Naive thymus-derived CD4-positive, alpha-beta T cell (primary cell): ENCODE results near the gene POU3F1. TPM values are rescaled to one million over a fixed set of nuclear protein-coding genes. Genes with fewer than 3 reads are reported as not detected.
A peak's percentile ranks its signal among the peaks of the same experiment; 100 is the strongest.

ENCODE experiments used
- ATAC-seq: fragments of 150-1000 bp; cut with Tn5 transposase; 2 replicates; pipeline ENCODE4 v1.10.0; 2021; ENCODE audit warnings: mild to moderate bottlenecking, moderate library complexity
- CTCF ChIA-PET: fragments of 350-600 bp; sonication (Branson Sonifier 250); formaldehyde crosslinking; loops from one replicate; lab custom pipeline; 2021; ENCODE audit warnings: antibody characterized with exemption; lab: Charles Lee
- POLR2A ChIA-PET: fragments of 350-600 bp; sonication (Branson Sonifier 250); formaldehyde crosslinking; loops from one replicate; lab custom pipeline; 2021; ENCODE audit warnings: antibody characterized with exemption, inconsistent platforms; lab: Charles Lee
- DNase-seq, 9 donors: peaks; one replicate each; pipeline versions ENCODE4 v3.0.0 to v3.0.0-alpha.2; 2020 to 2022; ENCODE audit warnings: mixed read lengths in 1 of 9
- H3K27ac ChIP-seq: one replicate; pipeline ENCODE4 v1.7.0; 2013; ENCODE audit warnings: mild to moderate bottlenecking, low read depth, low read length, moderate library complexity
- H3K27me3 ChIP-seq, 2 donors: one replicate each; pipeline ENCODE4 v1.7.0; 2013; ENCODE audit warnings: low read length in 2 of 2, mild to moderate bottlenecking in 2 of 2, moderate library complexity in 2 of 2; ENCODE audit not compliant: control insufficient read depth in 2 of 2, insufficient read depth in 2 of 2
- H3K36me3 ChIP-seq, 3 experiments: 1 replicate in 2 of 3; 2 replicates in 1 of 3; pipeline ENCODE4 v1.7.0; 2013; ENCODE audit warnings: low read length in 3 of 3, mild to moderate bottlenecking in 3 of 3, moderate library complexity in 1 of 3; ENCODE audit not compliant: insufficient read depth in 3 of 3, control insufficient read depth in 2 of 3
- H3K4me1 ChIP-seq, 2 donors: one replicate each; pipeline ENCODE4 v1.7.0; 2013; ENCODE audit warnings: low read length in 2 of 2, mild to moderate bottlenecking in 2 of 2, moderate library complexity in 1 of 2; ENCODE audit not compliant: control insufficient read depth in 2 of 2, insufficient read depth in 2 of 2
- H3K4me3 ChIP-seq: 2 replicates; pipeline ENCODE4 v1.7.0; 2013; ENCODE audit warnings: mild to moderate bottlenecking, low read length
- H3K9me3 ChIP-seq, 3 experiments: 1 replicate in 2 of 3; 2 replicates in 1 of 3; pipeline ENCODE4 v1.7.0; 2013; ENCODE audit warnings: low read length in 3 of 3; ENCODE audit not compliant: control insufficient read depth in 2 of 3
- H3K27ac Mint-ChIP-seq, 9 donors: one replicate each; pipeline ENCODE4 v1.8.0; 2020 to 2022; ENCODE audit warnings: mixed read lengths in 9 of 9, mild to moderate bottlenecking in 8 of 9, moderate library complexity in 5 of 9, inconsistent platforms in 2 of 9
- H3K27me3 Mint-ChIP-seq, 5 donors: one replicate each; pipeline ENCODE4 v1.8.0; 2021 to 2022; ENCODE audit warnings: mixed read lengths in 5 of 5, mild to moderate bottlenecking in 1 of 5
- H3K36me3 Mint-ChIP-seq, 5 donors: one replicate each; pipeline ENCODE4 v1.8.0; 2020 to 2022; ENCODE audit warnings: mixed read lengths in 5 of 5, mild to moderate bottlenecking in 3 of 5, inconsistent platforms in 1 of 5
- H3K4me1 Mint-ChIP-seq, 7 donors: one replicate each; pipeline ENCODE4 v1.8.0; 2020 to 2022; ENCODE audit warnings: mixed read lengths in 7 of 7, mild to moderate bottlenecking in 3 of 7, inconsistent platforms in 1 of 7
- H3K4me3 Mint-ChIP-seq, 10 donors: one replicate each; pipeline ENCODE4 v1.8.0; 2020 to 2022; ENCODE audit warnings: mild to moderate bottlenecking in 10 of 10, mixed read lengths in 10 of 10, moderate library complexity in 6 of 10, inconsistent platforms in 2 of 10
- H3K9me3 Mint-ChIP-seq, 11 donors: one replicate each; pipeline ENCODE4 v1.8.0; 2020 to 2022; ENCODE audit warnings: mixed read lengths in 11 of 11, mild to moderate bottlenecking in 4 of 11, inconsistent platforms in 1 of 11, moderate library complexity in 1 of 11
- intact Hi-C, 2 donors: fragments of 100-400 bp; cut with micrococcal nuclease; formaldehyde crosslinking; loops; one replicate each; pipeline ENCODE4 v1.15.1; 2023
- polyA plus RNA-seq, 2 donors: library from polyadenylated mRNA; unstranded; fragments of 300-500 nt; fragmentation: Illumina TruSeq; gene quantifications; one replicate each; pipeline ENCODE4 v1.2.3, GENCODE V29; 2021
- total RNA-seq, 6 experiments: library from RNA in 5 of 6; stranded (reverse) in 5 of 6; gene quantifications; 1 replicate in 5 of 6; 2 replicates in 1 of 6; pipeline ENCODE4 v1.2.3 and lab custom pipeline; 2021 to 2026

POU3F1 gene
- total and polyA plus RNA-seq, 7 experiments from 2014 or later: 0.17 to 0.19 TPM; not detected in 5

DNA sequence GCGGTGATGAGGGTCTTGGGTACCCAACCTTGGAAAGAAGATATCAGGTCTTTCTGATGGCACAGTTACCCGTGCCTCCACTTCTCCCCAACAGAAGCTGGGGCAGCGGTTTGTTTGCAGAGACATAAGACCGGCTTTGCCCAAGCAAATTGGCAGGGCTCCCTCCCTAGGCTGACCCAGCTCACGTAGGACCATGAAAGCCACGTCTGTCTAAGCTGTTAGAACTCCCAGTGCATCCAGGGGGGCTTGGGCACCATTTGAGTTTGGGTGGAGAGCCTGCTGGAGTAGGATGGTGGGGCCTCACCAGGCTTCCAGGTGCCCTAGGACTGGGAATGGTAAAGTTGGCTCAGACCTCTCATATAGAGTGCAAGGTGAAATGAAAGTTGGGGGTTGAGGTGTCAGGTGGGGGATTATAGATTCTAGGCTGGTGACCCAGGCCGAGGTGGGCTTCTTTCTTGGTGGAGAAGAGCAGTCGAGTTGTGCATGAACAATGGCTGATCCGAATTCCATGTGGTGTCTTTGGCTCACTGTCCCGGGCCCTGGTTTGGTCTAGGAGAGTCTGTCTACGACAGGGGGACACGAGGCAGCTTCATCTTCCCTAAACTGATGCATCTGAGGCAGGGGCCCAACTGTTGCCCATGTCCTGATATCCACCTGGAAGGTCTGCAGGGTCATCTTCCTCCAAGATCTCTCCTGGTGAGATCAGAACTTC, 3.4 kb downstream of the POU3F1 start:
- CTCF ChIA-PET: no interaction called here
- Histone ChIP-seq H3K9me3 (no peaks in the 10 kb centered on the region), H3K27ac (no peak overlapping the region), H3K4me3 (no peak overlapping the region), H3K4me1 (peaks cover 9 to 15% of the 10 kb centered on the region in 2 donors), H3K27me3 (peaks cover 9 to 15% of the 10 kb centered on the region in 2 donors), H3K36me3 (no peaks in the 10 kb centered on the region)
- Mint-ChIP-seq H3K4me1 (peaks cover 3 to 16% (median 11%) of the 10 kb centered on the region in 7 donors), H3K27me3 (peaks cover 52 to 58% (median 55%) of the 10 kb centered on the region in 5 donors), H3K36me3 (peaks cover 0 to 4% (median 0%) of the 10 kb centered on the region in 5 donors), H3K27ac (no peak overlapping the region), H3K4me3 (peak overlapping the region in 7 of 10 donors; percentile 10 to 74 (median 30)), H3K9me3 (peaks cover 0 to 2% (median 0%) of the 10 kb centered on the region in 11 donors)
- POLR2A ChIA-PET: no interaction called here
- no peak for ATAC-seq
- DNase-seq: no peak
- intact Hi-C loops: no loop called here

GRCh38 chr1:38041936-38042834, 4.4 kb downstream of the POU3F1 start:
- POLR2A ChIA-PET: no interaction called here
- H3K4me3 Mint-ChIP-seq: no peak overlapping the region
- no peak for ATAC-seq

GRCh38 chr1:38039331-38040088, 7.1 kb downstream of the POU3F1 start:
- H3K4me1 ChIP-seq: peaks cover 5 to 6% of the 10 kb centered on the region in 2 donors
- H3K4me1 Mint-ChIP-seq: peaks cover 0 to 12% (median 7%) of the 10 kb centered on the region in 7 donors
- no peaks in the 10 kb centered on the region for H3K36me3 ChIP-seq
- intact Hi-C loops: no loop called here
- peaks cover 41 to 60% (median 53%) of the 10 kb centered on the region in 5 donors for H3K27me3 Mint-ChIP-seq
- H3K9me3 ChIP-seq: no peaks in the 10 kb centered on the region
- DNase-seq: no peak
- no peak overlapping the region for H3K27ac Mint-ChIP-seq
- H3K4me3 Mint-ChIP-seq: no peak overlapping the region
- H3K4me3 ChIP-seq: no peak overlapping the region
- ChIA-PET CTCF (no interaction called here), POLR2A (interaction anchor here (0.6 kb wide), 1 partner anchor 10 kb away, joined by 3 read pairs; no protein-coding TSS in a partner anchor)
- peaks cover 9 to 15% of the 10 kb centered on the region in 2 donors for H3K27me3 ChIP-seq
- no peak overlapping the region for H3K27ac ChIP-seq
- peaks cover 0 to 4% (median 0%) of the 10 kb centered on the region in 5 donors for H3K36me3 Mint-ChIP-seq
- H3K9me3 Mint-ChIP-seq: peaks cover 0 to 3% (median 0%) of the 10 kb centered on the region in 11 donors
- no peak for ATAC-seq

More at GRCh38 chr1:38041936-38042834, 4.4 kb downstream of the POU3F1 start:
- Mint-ChIP-seq H3K27ac (no peak overlapping the region), H3K4me1 (peaks cover 0 to 16% (median 10%) of the 10 kb centered on the region in 7 donors), H3K27me3 (peaks cover 48 to 57% (median 55%) of the 10 kb centered on the region in 5 donors), H3K9me3 (peaks cover 0 to 3% (median 0%) of the 10 kb centered on the region in 11 donors), H3K36me3 (peaks cover 0 to 4% (median 0%) of the 10 kb centered on the region in 5 donors)
- Histone ChIP-seq H3K27ac (no peak overlapping the region), H3K4me1 (peaks cover 9 to 15% of the 10 kb centered on the region in 2 donors), H3K36me3 (no peaks in the 10 kb centered on the region), H3K9me3 (no peaks in the 10 kb centered on the region), H3K27me3 (peaks cover 9 to 15% of the 10 kb centered on the region in 2 donors), H3K4me3 (no peak overlapping the region)
- no peak for DNase-seq
- CTCF ChIA-PET: interaction anchor here (0.6 kb wide), 1 partner anchor 30 kb away, joined by 3 read pairs; the partner anchor contains the start of gene UTP11
- intact Hi-C loops: no loop called here

GRCh38 chr1:38038861-38039260, 7.7 kb downstream of the POU3F1 start:
- peaks cover 36 to 53% (median 49%) of the 10 kb centered on the region in 5 donors for H3K27me3 Mint-ChIP-seq
- ChIA-PET CTCF (no interaction called here), POLR2A (no interaction called here)
- H3K4me3 ChIP-seq: no peak overlapping the region
- DNase-seq (no peak), ATAC-seq (no peak)
- H3K9me3 ChIP-seq: no peaks in the 10 kb centered on the region
- H3K4me1 Mint-ChIP-seq: peaks cover 0 to 8% (median under 1%) of the 10 kb centered on the region in 7 donors
- H3K27me3 ChIP-seq: peaks cover 9 to 11% of the 10 kb centered on the region in 2 donors
- H3K36me3 ChIP-seq: no peaks in the 10 kb centered on the region
- no peak overlapping the region for H3K4me3 Mint-ChIP-seq
- H3K27ac Mint-ChIP-seq: no peak overlapping the region
- no peaks in the 10 kb centered on the region for H3K4me1 ChIP-seq
- peaks cover 0 to 4% (median 0%) of the 10 kb centered on the region in 5 donors for H3K36me3 Mint-ChIP-seq
- intact Hi-C loops: no loop called here
- H3K27ac ChIP-seq: no peak overlapping the region
- H3K9me3 Mint-ChIP-seq: peaks cover 0 to 3% (median 0%) of the 10 kb centered on the region in 11 donors

DNA sequence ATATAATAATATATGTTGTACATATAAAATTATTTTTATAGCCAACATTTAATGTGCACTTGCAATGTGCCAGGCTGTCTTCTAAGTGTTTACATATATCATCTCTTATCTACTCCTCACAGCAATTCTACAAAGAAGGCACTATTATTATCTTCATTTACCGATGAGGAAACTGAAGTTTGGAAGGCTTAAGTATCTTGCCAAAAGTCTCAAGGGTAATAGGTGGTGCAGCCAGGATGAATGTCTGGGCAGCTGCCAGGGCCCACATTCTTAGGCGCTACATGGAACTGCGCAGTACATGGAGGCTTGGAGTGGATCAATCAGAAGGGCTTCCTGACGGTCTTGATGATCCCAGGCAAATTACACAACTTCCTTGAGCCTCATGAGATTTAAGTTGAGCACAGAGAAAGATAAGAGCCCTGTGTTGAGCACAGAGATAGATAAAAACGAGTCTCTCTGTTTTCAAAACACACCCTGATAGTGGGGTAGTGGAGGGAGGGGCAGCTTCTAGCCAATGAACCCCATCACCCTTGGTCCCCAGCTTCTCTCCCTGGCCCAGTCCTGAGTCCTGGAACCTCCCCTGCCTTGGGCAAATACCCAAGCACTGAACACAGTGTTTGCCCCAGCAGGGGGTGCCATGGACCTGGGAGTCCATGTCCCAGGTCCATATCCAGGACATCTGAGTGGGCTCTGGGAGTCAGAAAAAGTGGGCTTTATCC, 9.2 kb downstream of the POU3F1 start:
- H3K9me3 Mint-ChIP-seq: peaks cover 0 to 3% (median 0%) of the 10 kb centered on the region in 11 donors
- H3K4me3 Mint-ChIP-seq: no peak overlapping the region
- Histone ChIP-seq H3K4me3 (no peak overlapping the region), H3K4me1 (no peaks in the 10 kb centered on the region), H3K27me3 (no peaks in the 10 kb centered on the region), H3K27ac (no peak overlapping the region), H3K9me3 (no peaks in the 10 kb centered on the region), H3K36me3 (no peaks in the 10 kb centered on the region)
- ATAC-seq: no peak
- intact Hi-C loops: no loop called here
- DNase-seq: no peak
- no peaks in the 10 kb centered on the region for H3K36me3 Mint-ChIP-seq
- POLR2A ChIA-PET: no interaction called here
- CTCF ChIA-PET: interaction anchor here (0.6 to 0.9 kb wide), 3 partner anchors 26 to 795 kb away, joined by 3 to 6 read pairs (median 3); no protein-coding TSS in a partner anchor
- no peak overlapping the region for H3K27ac Mint-ChIP-seq
- no peaks in the 10 kb centered on the region for H3K4me1 Mint-ChIP-seq
- H3K27me3 Mint-ChIP-seq: peaks cover 23 to 38% (median 34%) of the 10 kb centered on the region in 5 donors
